T-helper 2 cell treated with Interferon-gamma antibody and Interleukin-4, amounts not matched to agents 100 ng/mL and 5 ng/mL, for 36 hours (primary cell): ENCODE measurements around the gene NLGN3. TPM values are rescaled to one million over a fixed set of nuclear protein-coding genes. Genes with fewer than 3 reads are reported as not detected.

Experiments used
- intact Hi-C: fragments of 100-400 bp; cut with micrococcal nuclease; formaldehyde crosslinking; loops from one replicate; pipeline ENCODE4 v1.15.1; 2023
- total RNA-seq: library from RNA; stranded (reverse); gene quantifications from 2 replicates; pipeline ENCODE4 v1.2.3, GENCODE V29; 2022

The NLGN3 gene
- total RNA-seq: 1.3 TPM in 2 replicates

GRCh38 chrX:71144651-71145050 lies at the start of gene NLGN3:
TSS of gene NLGN3 (plus strand) at chrX:71144841. CDS start at chrX:71147750, 2,909 bp downstream.
- intact Hi-C loops: no loop called here

- intact Hi-C loops: loop anchor here (1.0 to 5.0 kb wide), 2 partner anchors 27 to 187 kb away; partner anchors contain the start of genes NONO and SNX12
Observed at GRCh38 chrX:71095033-71095432, 49.6 kb upstream of the NLGN3 start.

- intact Hi-C loops: loop anchor here (1.0 to 5.0 kb wide), 2 partner anchors 27 to 187 kb away; partner anchors contain the start of genes NONO and SNX12
Observed at GRCh38 chrX:71095555-71095980, 49.1 kb upstream of the NLGN3 start, which contains the start of gene FOXO4. TSS of gene FOXO4 (plus strand) at chrX:71095851. CDS start at chrX:71096529, 678 bp downstream.

- intact Hi-C loops: loop anchor here (1.0 to 5.0 kb wide), 3 partner anchors 15 to 186 kb away; partner anchors contain the start of genes IL2RG, NONO and SNX12
Observed at GRCh38 chrX:71095981-71096759, 48.5 kb upstream of the NLGN3 start.

GRCh38 chrX:71096760-71097032 lies 47.9 kb upstream of the NLGN3 start:
- intact Hi-C loops: loop anchor here (1.0 to 5.0 kb wide), 2 partner anchors 15 to 186 kb away; partner anchors contain the start of genes IL2RG and NONO

GRCh38 chrX:71098302-71098701 lies 46.3 kb upstream of the NLGN3 start:
- intact Hi-C loops: loop anchor here (1.0 to 5.0 kb wide), 3 partner anchors 31 to 184 kb away; partner anchors contain the start of gene NONO

GRCh38 chrX:71098951-71099506 lies 45.6 kb upstream of the NLGN3 start:
- intact Hi-C loops: loop anchor here (1.0 to 5.0 kb wide), 3 partner anchors 30 to 183 kb away; partner anchors contain the start of gene NONO

- intact Hi-C loops: loop anchor here (5.0 kb wide), 1 partner anchor 183 kb away; the partner anchor contains the start of gene NONO
Observed at GRCh38 chrX:71099736-71100135, 44.9 kb upstream of the NLGN3 start.

- intact Hi-C loops: no loop called here
Observed at GRCh38 chrX:71100581-71101505, 43.8 kb upstream of the NLGN3 start.

- intact Hi-C loops: loop anchor here (2.0 kb wide), 1 partner anchor 17 kb away; the partner anchor contains the start of gene MED12
Observed at GRCh38 chrX:71102292-71102691, 42.3 kb upstream of the NLGN3 start.

GRCh38 chrX:71103110-71103983 lies 41.3 kb upstream of the NLGN3 start:
- intact Hi-C loops: loop anchor here (1.0 to 2.0 kb wide), 2 partner anchors 8 to 15 kb away; partner anchors contain the start of genes IL2RG and MED12

GRCh38 chrX:71105628-71106027 lies 39.0 kb upstream of the NLGN3 start:
- intact Hi-C loops: no loop called here

GRCh38 chrX:71106427-71106826 lies 38.2 kb upstream of the NLGN3 start, which contains the start of gene CXorf65:
TSS of gene CXorf65 (minus strand) at chrX:71106740. CDS start at chrX:71106556, 184 bp downstream.
- intact Hi-C loops: no loop called here

GRCh38 chrX:71107245-71107644 lies 37.4 kb upstream of the NLGN3 start:
- intact Hi-C loops: no loop called here

- intact Hi-C loops: no loop called here
Observed at GRCh38 chrX:71107762-71108360, 36.8 kb upstream of the NLGN3 start.

GRCh38 chrX:71109051-71109450 lies 35.6 kb upstream of the NLGN3 start:
- intact Hi-C loops: no loop called here

- intact Hi-C loops: loop anchor here (1.0 to 10.0 kb wide), 7 partner anchors 8 to 424 kb away; partner anchors contain the start of genes NONO, SNX12 and TAF1
Observed at GRCh38 chrX:71111141-71111843, 33.3 kb upstream of the NLGN3 start, which contains the start of gene IL2RG. TSS of gene IL2RG (minus strand) at chrX:71111577. CDS start at chrX:71111539, 38 bp downstream.

GRCh38 chrX:71111921-71112431 lies 32.7 kb upstream of the NLGN3 start:
- intact Hi-C loops: loop anchor here (1.0 to 10.0 kb wide), 7 partner anchors 7 to 423 kb away; partner anchors contain the start of genes NONO, SNX12 and TAF1
